B cell (primary cell): Measurements from ENCODE around the gene NEUROD1.

Source experiments
- CTCF ChIP-seq: fragments of 200-600 bp; IDR thresholded peaks from one replicate; pipeline ENCODE4 v1.8.0; 2022; ENCODE audit warnings: antibody characterized with exemption, mild to moderate bottlenecking
- EZH2 ChIP-seq: IDR thresholded peaks from 2 replicates; pipeline ENCODE4 v1.6.1; 2012; ENCODE audit warnings: borderline replicate concordance, low read depth, mild to moderate bottlenecking, moderate library complexity, low read length; ENCODE audit not compliant: insufficient read depth, poor library complexity, severe bottlenecking

DNA sequence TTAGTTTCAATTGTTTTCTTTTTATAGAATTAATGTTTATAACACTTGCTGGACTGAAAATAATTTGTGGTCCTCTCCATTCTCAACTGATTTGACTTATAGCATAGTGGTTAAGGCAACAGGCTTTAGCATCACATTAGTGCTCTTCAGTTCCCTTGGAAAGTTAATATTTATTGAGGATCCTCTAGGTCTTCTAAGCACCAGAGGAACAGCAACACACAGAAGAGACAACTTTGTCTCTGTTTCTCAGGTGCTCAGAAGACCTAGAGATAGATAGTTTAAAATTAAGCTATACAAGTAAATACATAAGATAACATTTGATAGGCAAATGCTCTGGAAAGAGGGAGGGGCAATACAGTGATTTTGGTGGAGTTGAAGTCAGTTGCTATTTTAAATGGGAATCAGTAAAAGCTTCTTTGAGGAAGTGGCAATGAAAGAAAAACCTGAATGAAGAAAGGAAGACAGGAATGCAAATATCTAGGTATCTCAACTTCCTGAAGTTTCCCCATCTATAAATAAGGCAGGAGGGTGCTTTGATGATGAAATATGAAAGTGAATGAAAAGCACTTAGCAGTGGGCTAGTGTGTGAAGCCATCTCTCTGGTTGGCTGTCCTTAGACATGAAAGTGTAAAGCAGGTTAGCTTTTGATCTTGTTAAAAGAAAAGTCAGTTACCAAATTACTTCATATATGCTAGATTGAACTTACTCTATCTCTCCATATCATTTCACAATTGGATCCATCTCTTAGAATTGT is 7.9 kb downstream of the NEUROD1 start:
- TF ChIP-seq CTCF = no peak
- TF ChIP-seq EZH2 = no peak
